Memory B cell (primary cell): Measurements from ENCODE around the gene SYS1.

Source experiments
- ATAC-seq: fragments of 150-1000 bp; cut with Tn5 transposase; 2 replicates; pipeline ENCODE4 v1.10.0; 2021; ENCODE audit warnings: low read depth, mild to moderate bottlenecking, moderate library complexity
- DNase-seq, 2 donors: peaks; one replicate each; pipeline ENCODE4 v3.0.0; 2022; ENCODE audit warnings: low spot score in 2 of 2
- H3K27ac Mint-ChIP-seq: one replicate; pipeline ENCODE4 v1.8.0; 2022; ENCODE audit warnings: mild to moderate bottlenecking, moderate library complexity, mixed read lengths
- H3K27me3 Mint-ChIP-seq: one replicate; pipeline ENCODE4 v1.8.0; 2022; ENCODE audit warnings: mixed read lengths
- H3K36me3 Mint-ChIP-seq: one replicate; pipeline ENCODE4 v1.8.0; 2022; ENCODE audit warnings: mild to moderate bottlenecking, mixed read lengths
- H3K4me1 Mint-ChIP-seq: one replicate; pipeline ENCODE4 v1.8.0; 2022; ENCODE audit warnings: mixed read lengths
- H3K4me3 Mint-ChIP-seq: one replicate; pipeline ENCODE4 v1.8.0; 2022; ENCODE audit warnings: mild to moderate bottlenecking, moderate library complexity, mixed read lengths
- H3K9me3 Mint-ChIP-seq: one replicate; pipeline ENCODE4 v1.8.0; 2022; ENCODE audit warnings: mixed read lengths

SYS1 gene

GRCh38 chr20:45402946-45403345 is 40.0 kb downstream of the SYS1 start:
- Mint-ChIP-seq H3K36me3 (peaks cover 22% of the 10 kb centered on the region), H3K4me3 (no peak overlapping the region), H3K27me3 (peaks cover 2% of the 10 kb centered on the region), H3K9me3 (peaks cover 14% of the 10 kb centered on the region), H3K4me1 (peaks cover 9% of the 10 kb centered on the region), H3K27ac (no peak overlapping the region)
- ATAC-seq (no peak), DNase-seq (no peak)

DNA sequence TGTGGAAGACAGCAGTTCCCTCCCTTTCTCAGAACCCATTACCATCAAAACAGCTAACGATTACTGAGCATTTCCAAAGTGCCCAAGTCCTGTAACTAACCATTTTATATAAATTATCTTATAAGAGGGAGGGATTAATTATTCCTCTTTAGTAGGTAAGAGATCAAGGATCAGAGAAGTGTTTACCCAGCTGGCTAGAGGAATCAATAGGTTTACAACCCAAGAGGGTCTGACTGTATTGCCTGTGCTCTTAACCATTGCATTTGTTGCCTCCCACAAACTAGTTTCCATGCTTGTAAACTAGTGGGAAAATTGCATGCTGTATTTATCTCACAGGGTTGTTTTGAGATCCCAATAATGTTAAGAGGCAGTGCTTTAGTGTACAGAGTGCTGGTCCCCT is 41.5 kb downstream of the SYS1 start:
- Mint-ChIP-seq H3K27ac (no peak overlapping the region), H3K4me1 (peaks cover 14% of the 10 kb centered on the region), H3K9me3 (peaks cover 9% of the 10 kb centered on the region), H3K36me3 (peaks cover 16% of the 10 kb centered on the region), H3K4me3 (peak overlapping the region; percentile 66), H3K27me3 (peaks cover 2% of the 10 kb centered on the region)
- no peak for DNase-seq
- no peak for ATAC-seq

DNA sequence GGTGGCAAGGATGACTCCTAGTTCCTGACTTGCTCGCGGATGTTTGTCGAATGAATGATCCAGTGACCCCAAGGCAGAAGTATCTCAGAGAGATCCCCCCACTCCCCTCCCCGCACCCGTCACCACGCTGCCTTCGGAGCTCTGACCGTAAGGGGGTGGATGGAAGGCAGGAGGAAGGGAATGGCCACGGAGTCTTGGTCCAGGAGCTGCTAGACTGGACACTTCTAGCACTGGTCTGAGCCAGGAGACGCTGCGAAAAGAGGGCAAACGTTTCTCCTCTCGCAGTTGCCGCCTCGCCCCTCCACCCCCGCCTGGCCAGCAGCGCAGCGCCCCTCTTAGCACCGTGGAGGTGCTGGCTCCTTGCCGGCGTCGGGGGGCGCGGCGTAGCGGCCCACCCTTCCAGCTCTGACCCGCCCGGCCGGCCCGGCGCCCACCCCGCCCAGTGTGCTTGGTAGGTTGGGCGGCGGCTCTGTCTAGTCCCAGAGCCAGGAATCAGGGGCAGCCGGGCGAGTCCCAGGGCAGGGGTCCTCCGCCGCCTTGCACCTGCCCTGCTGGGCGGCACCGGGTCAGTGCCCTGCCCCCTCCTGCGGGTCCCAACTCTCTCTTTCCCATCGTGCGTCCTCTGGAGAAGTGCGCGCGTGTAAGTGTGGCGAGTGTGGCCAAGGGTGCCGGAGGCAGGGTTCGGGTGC is 42.8 kb downstream of the SYS1 start:
- Mint-ChIP-seq H3K27me3 (peaks cover 2% of the 10 kb centered on the region), H3K27ac (no peak overlapping the region), H3K36me3 (peaks cover 12% of the 10 kb centered on the region), H3K4me1 (peaks cover 14% of the 10 kb centered on the region), H3K4me3 (peak overlapping the region; percentile 83), H3K9me3 (peaks cover 4% of the 10 kb centered on the region)
- DNase-seq (no peak), ATAC-seq (no peak)

GRCh38 chr20:45406260-45407066 is 43.5 kb downstream of the SYS1 start:
- no peak for DNase-seq
- Mint-ChIP-seq H3K4me1 (peaks cover 14% of the 10 kb centered on the region), H3K4me3 (peak overlapping the region; percentile 83), H3K9me3 (peaks cover 4% of the 10 kb centered on the region), H3K36me3 (peaks cover 11% of the 10 kb centered on the region), H3K27ac (peak overlapping the region; percentile 5), H3K27me3 (peaks cover 2% of the 10 kb centered on the region)
- peak; percentile 49 for ATAC-seq

DNA sequence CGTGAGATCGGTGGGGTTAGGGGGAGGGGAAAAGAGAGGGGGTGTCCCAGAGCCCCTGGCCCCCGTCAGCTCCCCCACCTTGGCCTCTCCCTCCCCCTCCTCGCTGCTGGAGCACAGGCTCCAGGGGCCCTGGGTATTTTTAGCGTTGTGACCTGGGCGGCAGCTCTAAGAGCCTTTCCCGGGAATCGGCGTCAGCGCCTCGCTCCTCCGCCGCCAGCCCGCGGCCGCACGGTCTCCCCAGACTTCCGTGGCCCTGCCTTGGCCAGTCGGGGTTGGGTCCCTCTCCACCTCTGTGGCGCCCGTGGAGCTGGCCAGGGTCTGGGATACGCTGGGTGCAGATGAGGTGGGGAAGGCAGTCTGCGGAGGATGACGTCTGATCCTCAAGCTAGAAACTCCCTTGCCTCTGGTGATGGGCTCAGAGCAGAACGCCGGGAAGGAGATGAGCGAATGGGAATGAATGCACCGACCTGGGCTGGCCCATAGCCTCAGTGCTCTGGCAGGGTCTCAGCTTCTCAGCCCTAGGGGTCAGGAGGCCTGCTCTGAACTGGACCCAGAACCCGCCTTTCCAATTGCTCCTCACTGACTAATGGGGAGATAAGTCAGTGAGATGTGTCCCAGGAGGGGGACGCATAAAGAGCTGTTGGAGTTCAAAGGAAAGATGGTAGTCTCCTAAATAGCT is 44.2 kb downstream of the SYS1 start:
- H3K27me3 Mint-ChIP-seq = peaks cover 2% of the 10 kb centered on the region
- peak overlapping the region; percentile 83 for H3K4me3 Mint-ChIP-seq
- peaks cover 9% of the 10 kb centered on the region for H3K36me3 Mint-ChIP-seq
- DNase-seq (no peak), ATAC-seq (no peak)
- H3K27ac Mint-ChIP-seq = peak overlapping the region; percentile 5
- no peaks in the 10 kb centered on the region for H3K9me3 Mint-ChIP-seq
- H3K4me1 Mint-ChIP-seq = peaks cover 14% of the 10 kb centered on the region

DNA sequence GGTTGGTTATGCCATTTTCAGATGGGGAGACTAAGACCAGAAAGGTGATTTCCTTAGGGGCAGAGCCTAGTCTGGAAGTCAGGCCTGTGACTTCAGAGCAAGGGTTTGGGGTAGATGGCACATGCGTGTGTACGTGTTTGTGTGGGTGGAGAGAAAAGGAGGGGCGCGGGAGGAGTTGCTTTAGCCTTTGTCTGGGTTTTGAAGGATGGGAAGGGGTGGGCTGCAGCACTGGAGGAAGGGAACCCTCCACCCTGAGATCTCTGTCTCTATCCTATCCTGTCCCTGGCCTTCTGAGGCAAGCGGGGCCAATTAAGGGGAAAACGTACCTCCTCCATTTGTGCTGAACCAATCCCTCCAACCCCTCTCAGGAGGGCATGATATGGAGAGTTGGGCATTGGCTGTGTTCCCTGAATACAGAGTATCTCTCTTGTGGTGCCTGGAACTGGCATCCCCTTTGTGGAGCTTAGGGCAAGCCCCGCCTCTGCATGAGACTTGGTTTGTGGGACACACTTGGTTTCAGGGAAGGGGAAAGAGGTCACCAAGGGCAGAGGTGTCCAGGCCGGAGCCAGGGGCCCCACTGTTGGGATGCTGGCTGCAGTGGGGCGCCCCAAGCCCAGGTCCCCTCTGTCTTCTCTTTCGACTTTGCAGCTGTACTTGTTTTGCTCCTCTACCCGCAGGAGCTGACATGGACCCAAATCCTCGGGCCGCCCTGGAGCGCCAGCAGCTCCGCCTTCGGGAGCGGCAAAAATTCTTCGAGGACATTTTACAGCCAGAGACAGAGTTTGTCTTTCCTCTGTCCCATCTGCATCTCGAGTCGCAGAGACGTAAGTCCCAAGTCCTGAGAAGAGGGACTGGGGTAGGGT is 45.1 kb downstream of the SYS1 start, which contains the start of gene DBNDD2:
Gene DBNDD2, plus strand, starts transcription at position 507 of the 863 bp plus-strand sequence. Its CDS starts 179 bp downstream, at position 686.
- DNase-seq (no peak), ATAC-seq (peak; percentile 18)
- H3K9me3 Mint-ChIP-seq = no peaks in the 10 kb centered on the region
- H3K4me1 Mint-ChIP-seq = peaks cover 14% of the 10 kb centered on the region
- H3K27ac Mint-ChIP-seq = peak within 1 kb of the TSS; percentile 5
- peak within 1 kb of the TSS; percentile 83 for H3K4me3 Mint-ChIP-seq
- peaks cover 8% of the 10 kb centered on the region for H3K36me3 Mint-ChIP-seq
- H3K27me3 Mint-ChIP-seq = peaks cover 2% of the 10 kb centered on the region

DNA sequence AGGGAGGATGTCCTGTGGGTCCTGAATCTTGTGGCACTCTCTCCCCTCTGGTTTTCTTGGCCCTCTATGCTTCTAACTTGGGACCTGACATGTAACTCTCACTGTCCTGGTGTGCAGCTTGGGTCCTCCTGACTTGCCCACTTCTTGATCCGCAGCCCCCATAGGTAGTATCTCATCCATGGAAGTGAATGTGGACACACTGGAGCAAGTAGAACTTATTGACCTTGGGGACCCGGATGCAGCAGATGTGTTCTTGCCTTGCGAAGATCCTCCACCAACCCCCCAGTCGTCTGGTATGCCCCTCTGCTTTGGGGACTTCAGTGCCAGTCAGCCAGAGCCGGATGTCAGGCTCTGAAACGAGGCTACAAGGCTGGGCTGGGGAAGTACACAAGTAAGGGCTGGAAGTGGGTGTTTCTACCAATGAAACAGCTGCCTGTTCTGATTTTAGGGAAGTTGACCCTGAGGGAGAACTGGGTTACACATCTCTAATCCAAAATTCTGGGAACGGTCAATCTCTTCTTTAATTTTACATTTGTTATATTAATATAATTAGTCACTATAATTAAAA is 45.8 kb downstream of the SYS1 start:
- peaks cover 14% of the 10 kb centered on the region for H3K4me1 Mint-ChIP-seq
- H3K36me3 Mint-ChIP-seq = peaks cover 6% of the 10 kb centered on the region
- no peak overlapping the region for H3K4me3 Mint-ChIP-seq
- no peak overlapping the region for H3K27ac Mint-ChIP-seq
- ATAC-seq (peak; percentile 67), DNase-seq (no peak)
- peaks cover 2% of the 10 kb centered on the region for H3K27me3 Mint-ChIP-seq
- no peaks in the 10 kb centered on the region for H3K9me3 Mint-ChIP-seq

DNA sequence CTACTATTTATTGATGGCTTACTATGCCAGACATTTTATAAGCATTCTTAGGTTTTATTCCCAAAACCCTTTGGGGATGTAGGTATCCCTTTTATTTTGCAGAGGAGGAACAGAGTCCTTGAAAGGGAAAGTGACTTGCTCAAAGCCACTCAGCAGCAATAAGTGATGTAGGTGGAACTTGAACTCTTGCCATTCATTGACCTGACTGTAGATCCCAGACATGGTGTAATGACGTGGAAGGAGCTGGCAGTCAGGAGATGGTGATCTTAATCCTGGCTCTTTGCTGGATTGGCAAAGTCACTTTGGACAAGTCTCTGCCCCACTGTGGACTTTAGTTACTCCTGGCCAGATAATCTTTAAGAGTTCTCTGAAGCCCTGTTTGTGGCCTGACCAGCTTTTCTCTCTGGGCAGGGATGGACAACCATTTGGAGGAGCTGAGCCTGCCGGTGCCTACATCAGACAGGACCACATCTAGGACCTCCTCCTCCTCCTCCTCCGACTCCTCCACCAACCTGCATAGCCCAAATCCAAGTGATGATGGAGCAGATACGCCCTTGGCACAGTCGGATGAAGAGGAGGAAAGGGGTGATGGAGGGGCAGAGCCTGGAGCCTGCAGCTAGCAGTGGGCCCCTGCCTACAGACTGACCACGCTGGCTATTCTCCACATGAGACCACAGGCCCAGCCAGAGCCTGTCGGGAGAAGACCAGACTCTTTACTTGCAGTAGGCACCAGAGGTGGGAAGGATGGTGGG is 46.7 kb downstream of the SYS1 start:
- H3K27ac Mint-ChIP-seq = no peak overlapping the region
- no peak overlapping the region for H3K4me3 Mint-ChIP-seq
- ATAC-seq (no peak), DNase-seq (no peak)
- no peaks in the 10 kb centered on the region for H3K9me3 Mint-ChIP-seq
- H3K27me3 Mint-ChIP-seq = peaks cover 2% of the 10 kb centered on the region
- H3K4me1 Mint-ChIP-seq = peaks cover 13% of the 10 kb centered on the region
- peaks cover 6% of the 10 kb centered on the region for H3K36me3 Mint-ChIP-seq

- DNase-seq (no peak), ATAC-seq (no peak)
- Mint-ChIP-seq H3K27ac (no peak overlapping the region), H3K9me3 (no peaks in the 10 kb centered on the region), H3K4me1 (peaks cover 13% of the 10 kb centered on the region), H3K4me3 (no peak overlapping the region), H3K36me3 (peaks cover 6% of the 10 kb centered on the region), H3K27me3 (no peaks in the 10 kb centered on the region)
These were observed 47.9 kb downstream of the SYS1 start for GRCh38 chr20:45410887-45411286.

DNA sequence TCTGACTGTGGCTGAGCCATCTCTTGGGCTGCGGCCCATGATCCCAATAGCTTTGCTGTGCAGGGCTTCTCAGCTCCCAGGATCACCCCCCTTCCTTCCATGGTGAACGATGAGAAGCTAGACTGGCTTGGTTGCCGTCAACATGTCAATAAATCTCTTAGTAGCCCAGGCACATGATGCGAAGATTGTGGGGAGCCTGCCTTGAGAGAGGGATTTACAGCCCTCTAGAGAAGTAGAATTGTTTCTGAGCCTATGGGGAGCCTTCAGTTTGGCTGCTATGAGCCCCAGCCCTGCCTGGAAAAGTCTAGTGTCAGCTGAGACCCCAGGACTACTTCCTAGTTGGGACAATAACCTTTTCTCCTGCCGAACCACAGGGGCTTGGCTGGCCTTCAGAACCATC is 49.7 kb downstream of the SYS1 start:
- ATAC-seq = no peak
- no peaks in the 10 kb centered on the region for H3K9me3 Mint-ChIP-seq
- peaks cover 6% of the 10 kb centered on the region for H3K36me3 Mint-ChIP-seq
- no peak overlapping the region for H3K27ac Mint-ChIP-seq
- H3K4me1 Mint-ChIP-seq = peaks cover 19% of the 10 kb centered on the region
- no peaks in the 10 kb centered on the region for H3K27me3 Mint-ChIP-seq
- H3K4me3 Mint-ChIP-seq = no peak overlapping the region
- no peak for DNase-seq

- H3K36me3 Mint-ChIP-seq = peaks cover 9% of the 10 kb centered on the region
- H3K27ac Mint-ChIP-seq = no peak overlapping the region
- no peaks in the 10 kb centered on the region for H3K9me3 Mint-ChIP-seq
- H3K4me3 Mint-ChIP-seq = no peak overlapping the region
- peaks cover 25% of the 10 kb centered on the region for H3K4me1 Mint-ChIP-seq
- no peak for DNase-seq
- ATAC-seq = no peak
- H3K27me3 Mint-ChIP-seq = no peaks in the 10 kb centered on the region
These were observed 50.5 kb downstream of the SYS1 start for GRCh38 chr20:45413479-45413878.

- peak; percentile 73 to 82 for DNase-seq
- H3K4me3 Mint-ChIP-seq = peak within 1 kb of the TSS; percentile 93
- H3K9me3 Mint-ChIP-seq = no peaks in the 10 kb centered on the region
- peak within 1 kb of the TSS; percentile 96 for H3K27ac Mint-ChIP-seq
- ATAC-seq = peak; percentile 77
- H3K36me3 Mint-ChIP-seq = peaks cover 21% of the 10 kb centered on the region
- H3K4me1 Mint-ChIP-seq = peaks cover 35% of the 10 kb centered on the region
- no peaks in the 10 kb centered on the region for H3K27me3 Mint-ChIP-seq
These were observed 53.1 kb downstream of the SYS1 start, which contains the start of gene PIGT for GRCh38 chr20:45415822-45416637. PIGT (plus strand) TSS chr20:45416141; CDS start chr20:45416157, 16 bp downstream.
